ENCODE results near the gene EPHA8.

Gene EPHA8

DNA sequence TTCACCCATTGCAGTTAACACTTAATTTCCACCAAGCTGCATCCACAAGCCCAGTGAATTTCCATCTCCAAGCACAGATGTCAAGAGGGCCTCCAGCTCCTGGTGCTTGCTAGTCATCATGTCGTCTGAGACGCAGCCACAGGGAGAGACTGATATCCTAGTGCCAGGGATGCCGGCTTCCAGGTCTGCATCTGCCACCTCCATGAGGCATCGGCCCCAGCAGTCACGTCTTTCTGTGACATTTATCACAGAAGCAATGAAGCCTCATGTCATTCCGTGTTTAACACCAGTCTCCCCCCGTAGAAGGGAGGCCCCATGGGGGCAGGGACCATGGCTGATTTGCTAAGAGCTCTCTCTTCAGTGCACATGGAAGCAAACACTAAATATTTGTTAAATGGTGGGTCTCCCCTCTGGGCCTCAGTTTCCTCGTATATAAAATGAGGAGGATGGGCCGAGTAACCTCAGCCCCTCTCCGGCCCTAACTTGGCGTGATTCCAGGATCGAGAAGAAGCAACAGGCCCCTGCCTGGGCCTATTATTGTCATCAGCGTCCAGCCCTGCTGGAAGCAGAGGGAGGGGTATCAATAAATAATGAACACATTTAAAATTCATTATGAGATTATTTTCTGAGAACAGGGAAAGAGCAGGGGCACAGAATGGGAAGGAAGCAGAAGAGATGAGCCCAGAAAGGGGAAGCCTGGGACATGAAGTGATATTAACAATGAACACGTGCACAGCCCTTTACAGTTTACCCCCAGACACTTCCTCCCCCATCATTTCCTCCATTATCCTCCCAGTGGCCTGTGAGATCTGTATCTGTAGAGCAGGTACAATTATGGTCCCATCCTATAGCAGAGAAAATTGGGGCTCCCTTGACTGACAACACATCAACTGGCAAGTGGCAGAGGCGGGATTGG is 88.9 kb downstream of the EPHA8 start:
- DNase-seq: no peak

DNA sequence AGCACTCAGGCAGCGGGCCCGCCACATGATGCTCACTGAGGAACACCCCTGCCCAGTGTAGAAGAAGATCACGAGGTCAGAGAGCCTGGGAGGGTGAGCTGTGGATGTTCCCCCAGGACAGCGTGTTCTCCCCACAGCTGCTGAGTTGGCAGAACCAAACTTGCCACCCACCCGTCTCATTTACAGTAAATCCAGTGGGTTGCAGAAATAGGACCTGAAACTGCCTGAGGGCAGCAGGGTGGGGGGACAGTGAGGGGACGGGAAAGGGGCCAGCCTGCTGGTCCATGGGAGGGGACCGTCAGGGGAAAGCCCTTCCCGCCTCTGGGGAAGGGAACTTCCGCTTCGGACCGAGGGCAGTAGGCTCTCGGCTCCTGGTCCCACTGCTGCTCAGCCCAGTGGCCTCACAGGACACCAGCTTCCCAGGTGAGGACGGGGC is 89.6 kb downstream of the EPHA8 start, which contains the start of gene C1QB:
C1QB (plus strand) TSS at position 356 of the 436 bp plus-strand sequence. CDS start 6,227 bp downstream, outside the sequence.
- no peak for DNase-seq

Measured in DMS79 treated with DMSO at 0.1 percent for 48 hours (cell line).